K562 (cell line): ENCODE data around the gene BANK1. TPM values are rescaled to one million over a fixed set of nuclear protein-coding genes. Genes with fewer than 3 reads are reported as not detected.

Experiments used
- ATAC-seq: fragments of 200-7000 bp; cut with Tn5 transposase; 3 replicates; pipeline ENCODE4 v1.9.1; 2020; ENCODE audit warnings: moderate library complexity
- BruUV-seq: library from RNA; stranded (reverse); fragments of 400-500 nt; replicated peaks from 2 replicates; lab custom pipeline; 2021; lab: Mats Ljungman, UMichigan
- CTCF ChIA-PET: fragments of 300-600 bp; formaldehyde crosslinking; extraction: SDS; loops from one replicate; lab custom pipeline; 2021; ENCODE audit warnings: low intra/inter-chr PET ratio; lab: Yijun Ruan, JAX
- POLR2A ChIA-PET: fragments of 300-600, 350-650 bp; sonication (Branson Sonifier 250); formaldehyde crosslinking; extraction: SDS; loops from one replicate; lab custom pipeline; 2021; ENCODE audit warnings: antibody characterized with exemption, inconsistent platforms; lab: Yijun Ruan, JAX
- DNase-seq, 4 experiments: peaks; one replicate each; pipeline versions ENCODE4 v3.0.0 to v3.0.0-alpha.2; 2011 to 2018; ENCODE audit warnings: low spot score in 3 of 4, mixed read lengths in 3 of 4; ENCODE audit errors: extremely low read depth in 1 of 4
- FAIRE-seq: peaks from 2 replicates; lab custom pipeline; 2011; peaks lifted over from hg19 to GRCh38; lab: Jason Lieb, UNC
- H2AFZ ChIP-seq: 2 replicates; pipeline ENCODE4 v1.6.0; 2011; ENCODE audit warnings: low read depth, low read length, control low read depth, inconsistent platforms
- H3K27ac ChIP-seq: fragments of 200-600 bp; 3 replicates; pipeline ENCODE4 v1.8.0; 2011; ENCODE audit warnings: low read depth, mild to moderate bottlenecking, control low read depth, inconsistent platforms, low read length, moderate library complexity, mixed read lengths; ENCODE audit errors: extremely low read depth
- H3K27me3 ChIP-seq, 2 experiments: fragments of 300-600 bp in 1 of 2; 2 replicates in 1 of 2; 3 replicates in 1 of 2; pipeline versions ENCODE4 v1.6.0 to v1.8.0; 2011; ENCODE audit warnings: inconsistent platforms in 2 of 2, low read length in 2 of 2, mild to moderate bottlenecking in 1 of 2, mixed read lengths in 1 of 2, moderate library complexity in 1 of 2; ENCODE audit not compliant: control insufficient read depth in 2 of 2, insufficient read depth in 2 of 2
- H3K36me3 ChIP-seq: fragments of 300-600 bp; 3 replicates; pipeline ENCODE4 v1.8.0; 2011; ENCODE audit warnings: mild to moderate bottlenecking, low read length, inconsistent platforms; ENCODE audit not compliant: control insufficient read depth, insufficient read depth
- H3K4me1 ChIP-seq, 2 experiments: fragments of 200-600 bp in 1 of 2; replicated peaks in 1 of 2; 2 replicates in 1 of 2; 3 replicates in 1 of 2; pipeline versions ENCODE4 v1.5.1 to v1.8.0; 2011; ENCODE audit warnings: inconsistent platforms in 2 of 2, low read length in 2 of 2, mild to moderate bottlenecking in 1 of 2, mixed read lengths in 1 of 2, moderate library complexity in 1 of 2; ENCODE audit not compliant: control insufficient read depth in 2 of 2, insufficient read depth in 2 of 2
- H3K4me2 ChIP-seq: 2 replicates; pipeline ENCODE4 v1.6.1; 2011; ENCODE audit warnings: low read length, control low read depth, inconsistent platforms, mixed read lengths; ENCODE audit not compliant: insufficient read depth
- H3K4me3 ChIP-seq: fragments of 200-600 bp; sonication (generic), shearing (Covaris generic); 2 replicates; pipeline ENCODE4 v1.5.1; 2016; ENCODE audit warnings: control low read depth, inconsistent platforms
- H3K79me2 ChIP-seq: fragments of 200-600 bp; 3 replicates; pipeline ENCODE4 v1.8.0; 2011; ENCODE audit warnings: low read length, inconsistent platforms; ENCODE audit not compliant: control insufficient read depth, insufficient read depth
- H3K9ac ChIP-seq, 2 experiments: 2 replicates each; pipeline versions ENCODE4 v1.6.0 to v1.6.1; 2011; ENCODE audit warnings: low read depth in 2 of 2, low read length in 2 of 2, control low read depth in 1 of 2, inconsistent platforms in 1 of 2, mild to moderate bottlenecking in 1 of 2, mixed read lengths in 1 of 2; ENCODE audit not compliant: insufficient read depth in 1 of 2
- H3K9me1 ChIP-seq: one replicate; pipeline ENCODE4 v1.6.0; 2011; ENCODE audit warnings: inconsistent platforms, mild to moderate bottlenecking, low read length, moderate library complexity; ENCODE audit not compliant: control insufficient read depth, insufficient read depth
- H3K9me3 ChIP-seq: replicated peaks from 2 replicates; pipeline ENCODE4 v1.5.1; 2011; ENCODE audit warnings: low read depth, low read length, inconsistent platforms; ENCODE audit not compliant: control insufficient read depth, insufficient read depth
- H4K20me1 ChIP-seq: replicated peaks from 2 replicates; pipeline ENCODE4 v1.6.1; 2011; ENCODE audit warnings: low read length, inconsistent platforms, mixed read lengths; ENCODE audit not compliant: control insufficient read depth, insufficient read depth
- FOXO4 ChIP-seq: fragments of 450-650 bp; formaldehyde crosslinking; IDR thresholded peaks from 2 replicates; pipeline ENCODE4 v1.4.0; 2020; ENCODE audit warnings: mild to moderate bottlenecking, moderate library complexity
- MTA2 ChIP-seq: fragments of 450-650 bp; IDR thresholded peaks from 2 replicates; pipeline ENCODE4 v1.6.1; 2016; ENCODE audit warnings: low read depth
- SFPQ ChIP-seq: fragments of 200-400 bp; formaldehyde crosslinking; IDR thresholded peaks from 2 replicates; pipeline ENCODE4 v1.6.1; 2017; ENCODE audit warnings: mild to moderate bottlenecking, low read depth, low read length, moderate library complexity
- USF1 ChIP-seq: sonication (generic); formaldehyde crosslinking; IDR thresholded peaks from 2 replicates; pipeline ENCODE4 v1.9.0; 2022; ENCODE audit warnings: mild to moderate bottlenecking, missing genetic modification reagents
- ZEB2 ChIP-seq: fragments of 450-650 bp; IDR thresholded peaks from 2 replicates; pipeline ENCODE4 v1.6.1; 2016
- ZMIZ1 ChIP-seq, 2 experiments: fragments of 150-350 bp in 1 of 2; IDR thresholded peaks; 2 replicates each; pipeline ENCODE4 v1.6.1; 2012 to 2016; ENCODE audit warnings: low read depth in 2 of 2, low read length in 2 of 2, mild to moderate bottlenecking in 1 of 2, moderate library complexity in 1 of 2
- ZNF146 ChIP-seq: IDR thresholded peaks from one replicate; pipeline ENCODE4 v1.6.1; 2018; ENCODE audit warnings: missing compliant biosample characterization; ENCODE audit not compliant: unreplicated experiment
- ZNF398 ChIP-seq: fragments of 250-450 bp; sonication (Bioruptor Pico); IDR thresholded peaks from 2 replicates; pipeline ENCODE4 v1.8.0; 2021; ENCODE audit warnings: moderate library complexity, mild to moderate bottlenecking, inconsistent platforms
- ZNF512 ChIP-seq: IDR thresholded peaks from 2 replicates; pipeline ENCODE4 v1.6.1; 2016; ENCODE audit warnings: missing genetic modification characterization, missing compliant biosample characterization
- WGBS: fragments of 100-300 bp; shearing (Covaris generic); methylation state at CpG from one replicate; pipeline ENCODE4 v1.1.6; 2016; ENCODE audit warnings: low coverage, mixed read lengths; ENCODE audit not compliant: insufficient coverage; ENCODE audit errors: missing lambda C conversion rate; 5-methylcytosine and 5-hydroxymethylcytosine counted together
- in situ Hi-C: fragments of 300-500 bp; cut with MboI; formaldehyde crosslinking; loops from 4 replicates; pipeline ENCODE4 v1.15.0; 2018; ENCODE audit warnings: inconsistent platforms, mixed read lengths
- intact Hi-C: fragments of 100-400 bp; cut with micrococcal nuclease; formaldehyde crosslinking; loops from 2 replicates; pipeline ENCODE4 v1.14.2; 2022
- polyA plus RNA-seq, 8 experiments: library from polyadenylated mRNA; depleted of rRNA in 4 of 8; stranded (reverse) in 5 of 8; unstranded in 3 of 8; fragments of >200 nt; fragmentation: Nextera tagmentation in 2 of 8; fragmentation: Illumina TruSeq in 1 of 8; extraction: Ambion mirVana in 2 of 8; extraction: Trizol in 1 of 8; gene quantifications; 2 replicates each; pipeline versions ENCODE4 v1.2.1 to v1.2.3, GENCODE V29; 2011 to 2014; ENCODE audit warnings: inconsistent platforms in 1 of 8, missing spikeins in 1 of 8
- total RNA-seq, 7 experiments: library from RNA; depleted of rRNA in 6 of 7; stranded (reverse); fragments of >200 nt in 6 of 7; fragmentation: Illumina TruSeq in 2 of 7; extraction: Trizol in 2 of 7; gene quantifications; 2 replicates each; pipeline versions ENCODE4 v1.2.1 to v1.2.3, GENCODE V29; 2011 to 2021; ENCODE audit warnings: low replicate concordance in 1 of 7

The BANK1 gene
- total and polyA plus RNA-seq, 9 of the 15 experiments (the other 6 are each of a cell fraction or from before 2014, with no cell fraction given): not detected

- TF ChIP-seq ZMIZ1 (IDR thresholded peaks at IDR 0.05; ENCODE audit: low read depth in 2 of 2, low read length in 2 of 2) (no peak), ZNF512 (tag) (no peak), FOXO4 (no peak)
Observed at GRCh38 chr4:101968364-101968763, 177.8 kb downstream of the BANK1 start (continued).

- CTCF ChIA-PET: no interaction called here
- in situ Hi-C loops (no loop called here), intact Hi-C loops (no loop called here)
- DNase-seq (no peak), FAIRE-seq (no peak), ATAC-seq (no peak)
- H4K20me1 ChIP-seq: no peaks in the 10 kb centered on the region
- no peaks in the 10 kb centered on the region for H3K9me3 ChIP-seq
- no TSS peak for BruUV-seq
- no peaks in the 10 kb centered on the region for H3K9me1 ChIP-seq
- H3K9ac ChIP-seq: no peak overlapping the region
- POLR2A ChIA-PET: no interaction called here
- H3K36me3 ChIP-seq: no peaks in the 10 kb centered on the region
- no peak overlapping the region for H2AFZ ChIP-seq
- no peak overlapping the region for H3K27ac ChIP-seq
- H3K27me3 ChIP-seq: no peaks in the 10 kb centered on the region
- WGBS: 2% methylated on average over 6 of the region's 6 CpGs
- no peak overlapping the region for H3K4me3 ChIP-seq
- H3K79me2 ChIP-seq: no peaks in the 10 kb centered on the region
- H3K4me1 ChIP-seq: no peaks in the 10 kb centered on the region
- no peak overlapping the region for H3K4me2 ChIP-seq
- TF ChIP-seq USF1 (CRISPR knock-in tag): no peak
- TF ChIP-seq ZEB2: no peak
- TF ChIP-seq SFPQ: no peak
- no peak for TF ChIP-seq ZNF398 (CRISPR knock-in tag)
- TF ChIP-seq ZNF146 (CRISPR knock-in tag): no peak
- TF ChIP-seq MTA2: no peak
Observed at GRCh38 chr4:101969965-101970364, 179.4 kb downstream of the BANK1 start.
